ENCODE measurements around the gene PASK. TPM values are rescaled to one million over a fixed set of nuclear protein-coding genes. Genes with fewer than 3 reads are reported as not detected.

Gene PASK
- total RNA-seq, 1 experiment from 2014 or later: 45.8 TPM

DNA sequence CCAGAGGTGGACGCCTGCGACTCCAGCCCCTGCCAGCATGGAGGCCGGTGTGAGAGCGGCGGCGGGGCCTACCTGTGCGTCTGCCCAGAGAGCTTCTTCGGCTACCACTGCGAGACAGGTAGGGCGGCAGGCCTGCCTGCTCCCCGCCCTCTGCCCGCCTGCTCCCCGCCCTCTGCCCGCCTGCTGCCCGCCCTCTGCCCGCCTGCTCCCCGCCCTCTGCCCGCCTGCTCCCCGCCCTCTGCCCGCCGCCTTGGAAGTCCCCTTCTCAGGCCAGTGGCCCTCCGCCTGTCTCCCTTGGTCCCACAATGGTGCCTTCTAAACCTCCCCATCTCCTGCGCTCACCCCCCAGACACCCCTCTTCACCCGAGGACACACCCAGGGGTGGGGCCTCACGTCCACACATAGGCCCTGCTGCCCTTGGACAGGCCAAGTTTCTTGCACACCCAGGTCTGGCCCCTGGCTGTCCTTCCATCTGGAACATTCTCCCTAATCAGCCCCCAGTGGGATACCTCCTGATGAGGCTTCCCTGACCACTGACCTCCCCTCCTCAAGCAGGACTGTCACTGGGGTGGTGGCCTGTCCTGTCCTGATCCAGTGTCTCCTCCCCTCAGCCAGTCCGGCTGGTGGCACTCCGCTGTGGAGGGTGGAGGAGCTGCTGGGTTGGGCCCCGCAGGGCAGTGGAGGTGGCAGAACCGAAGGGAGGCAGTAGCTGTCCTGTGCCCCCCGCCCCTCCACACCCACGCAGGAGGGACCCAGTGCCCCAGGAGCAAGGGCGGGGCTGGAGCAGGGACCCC, 85.1 kb downstream of the PASK start:
- H3K9me2 ChIP-seq (ENCODE audit: insufficient read depth): no peaks in the 10 kb centered on the region
- no peaks in the 10 kb centered on the region for H4K20me1 ChIP-seq (ENCODE audit: insufficient read depth)
- peak overlapping the region; percentile 33 to 50 for H3K4me3 ChIP-seq (replicated peaks in 1 of 2; ENCODE audit: low read depth in 1 of 2, low read length in 2 of 2)
- peak; percentile 19 for DNase-seq (ENCODE audit: low read depth, low spot score)
- peak overlapping the region; percentile 79 for H3K4me2 ChIP-seq (ENCODE audit: low read length)
- H3K4me1 ChIP-seq (ENCODE audit: control insufficient read depth in 1 of 2, insufficient read depth in 2 of 2, low read length in 2 of 2): peaks cover 3 to 11% of the 10 kb centered on the region in 2 experiments; a peak in 3 of 4 replicates
- H3K9ac ChIP-seq (ENCODE audit: low read length): peak overlapping the region; percentile 32; the same call in 1 of the 2 replicates
- intact Hi-C loops (cut with micrococcal nuclease): no loop called here
- H3K9me3 ChIP-seq (ENCODE audit: control insufficient read depth in 1 of 2, insufficient read depth in 1 of 2, low read depth in 1 of 2, low read length in 2 of 2): no peaks in the 10 kb centered on the region
- no peaks in the 10 kb centered on the region for H3K36me3 ChIP-seq (ENCODE audit: control insufficient read depth in 1 of 2, insufficient read depth in 2 of 2, low read length in 2 of 2)
- no peak overlapping the region; the same call in 1 of the 2 replicates for H3K27ac ChIP-seq (ENCODE audit: low read depth, low read length)
- H3K27me3 ChIP-seq (ENCODE audit: insufficient read depth, low read length): no peaks in the 10 kb centered on the region
- no peaks in the 10 kb centered on the region for H3K79me2 ChIP-seq (ENCODE audit: insufficient read depth, low read length)
- H2AFZ ChIP-seq (ENCODE audit: low read depth, low read length, poor library complexity, severe bottlenecking): no peak overlapping the region
- ATAC-seq: peak; percentile 89
- RAD21 ChIA-PET (ENCODE audit: low non-redundant PET in 1 of 2, low total read pairs in 2 of 2, uncharacterized antibody in 2 of 2, unreplicated experiment in 2 of 2): no interaction called here
- no TSS peak for BruUV-seq (replicated peaks)
- POLR2A ChIA-PET: no interaction called here
- TF ChIP-seq SP1 (IDR thresholded peaks at IDR 0.05; ENCODE audit: low read depth) (peak; percentile 98), EGR1 (IDR thresholded peaks at IDR 0.05; ENCODE audit: low read depth) (no peak), POLR2AphosphoS5 (IDR thresholded peaks at IDR 0.05; ENCODE audit: low read depth, low read length) (peak; percentile 59), TCF7L2 (IDR thresholded peaks at IDR 0.05; ENCODE audit: borderline replicate concordance, extremely low read depth, insufficient read depth, insufficient read length) (peak; percentile 6), FOSL1 (IDR thresholded peaks at IDR 0.05; ENCODE audit: low read depth) (no peak), JUND (IDR thresholded peaks at IDR 0.05) (no peak)
- CTCF ChIA-PET: interaction anchor here (1.7 kb wide), 1 partner anchor 14 kb away, joined by 11 read pairs; no protein-coding TSS in a partner anchor

DNA sequence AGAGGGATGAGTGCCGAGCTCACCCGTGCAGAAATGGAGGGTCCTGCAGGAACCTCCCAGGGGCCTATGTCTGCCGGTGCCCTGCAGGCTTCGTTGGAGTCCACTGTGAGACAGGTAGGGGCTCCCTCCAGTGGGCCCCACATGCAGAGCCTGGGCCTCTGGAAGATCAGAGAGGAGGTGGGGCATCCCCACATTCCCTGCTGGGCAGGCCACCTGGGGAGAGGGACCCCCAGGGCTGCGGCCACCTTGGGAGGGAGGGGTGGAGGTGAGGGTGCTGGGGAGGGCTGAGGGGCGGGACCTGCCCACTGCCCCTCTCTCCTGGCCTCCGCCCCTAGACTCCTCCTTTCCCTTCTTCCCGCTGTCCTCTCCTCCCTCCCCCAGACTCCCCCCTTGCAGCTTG, 85.7 kb downstream of the PASK start:
- Histone ChIP-seq H3K4me3 (replicated peaks in 1 of 2; ENCODE audit: low read depth in 1 of 2, low read length in 2 of 2) (peak overlapping the region; percentile 33 to 50), H4K20me1 (ENCODE audit: insufficient read depth) (no peaks in the 10 kb centered on the region), H3K27me3 (ENCODE audit: insufficient read depth, low read length) (no peaks in the 10 kb centered on the region), H3K4me1 (ENCODE audit: control insufficient read depth in 1 of 2, insufficient read depth in 2 of 2, low read length in 2 of 2) (peaks cover 3 to 11% of the 10 kb centered on the region in 2 experiments; a peak in 3 of 4 replicates), H3K9ac (ENCODE audit: low read length) (peak overlapping the region; percentile 32; the same call in 1 of the 2 replicates), H3K36me3 (ENCODE audit: control insufficient read depth in 1 of 2, insufficient read depth in 2 of 2, low read length in 2 of 2) (no peaks in the 10 kb centered on the region), H3K4me2 (ENCODE audit: low read length) (peak overlapping the region; percentile 79), H3K9me3 (ENCODE audit: control insufficient read depth in 1 of 2, insufficient read depth in 1 of 2, low read depth in 1 of 2, low read length in 2 of 2) (no peaks in the 10 kb centered on the region), H3K9me2 (ENCODE audit: insufficient read depth) (no peaks in the 10 kb centered on the region), H3K27ac (ENCODE audit: low read depth, low read length) (no peak overlapping the region), H2AFZ (ENCODE audit: low read depth, low read length, poor library complexity, severe bottlenecking) (no peak overlapping the region), H3K79me2 (ENCODE audit: insufficient read depth, low read length) (no peaks in the 10 kb centered on the region)
- DNase-seq (ENCODE audit: low read depth, low spot score) (no peak), ATAC-seq (peak; percentile 66)
- peak; percentile 29 for TF ChIP-seq RAD21 (IDR thresholded peaks at IDR 0.05; ENCODE audit: low read depth)
- TF ChIP-seq, protein P1, sequence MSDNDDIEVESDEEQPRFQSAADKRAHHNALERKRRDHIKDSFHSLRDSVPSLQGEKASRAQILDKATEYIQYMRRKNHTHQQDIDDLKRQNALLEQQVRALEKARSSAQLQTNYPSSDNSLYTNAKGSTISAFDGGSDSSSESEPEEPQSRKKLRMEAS (IDR thresholded peaks at IDR 0.05): no peak
- TF ChIP-seq, protein P2, sequence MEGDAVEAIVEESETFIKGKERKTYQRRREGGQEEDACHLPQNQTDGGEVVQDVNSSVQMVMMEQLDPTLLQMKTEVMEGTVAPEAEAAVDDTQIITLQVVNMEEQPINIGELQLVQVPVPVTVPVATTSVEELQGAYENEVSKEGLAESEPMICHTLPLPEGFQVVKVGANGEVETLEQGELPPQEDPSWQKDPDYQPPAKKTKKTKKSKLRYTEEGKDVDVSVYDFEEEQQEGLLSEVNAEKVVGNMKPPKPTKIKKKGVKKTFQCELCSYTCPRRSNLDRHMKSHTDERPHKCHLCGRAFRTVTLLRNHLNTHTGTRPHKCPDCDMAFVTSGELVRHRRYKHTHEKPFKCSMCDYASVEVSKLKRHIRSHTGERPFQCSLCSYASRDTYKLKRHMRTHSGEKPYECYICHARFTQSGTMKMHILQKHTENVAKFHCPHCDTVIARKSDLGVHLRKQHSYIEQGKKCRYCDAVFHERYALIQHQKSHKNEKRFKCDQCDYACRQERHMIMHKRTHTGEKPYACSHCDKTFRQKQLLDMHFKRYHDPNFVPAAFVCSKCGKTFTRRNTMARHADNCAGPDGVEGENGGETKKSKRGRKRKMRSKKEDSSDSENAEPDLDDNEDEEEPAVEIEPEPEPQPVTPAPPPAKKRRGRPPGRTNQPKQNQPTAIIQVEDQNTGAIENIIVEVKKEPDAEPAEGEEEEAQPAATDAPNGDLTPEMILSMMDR (IDR thresholded peaks at IDR 0.05 in 2 of 3, conservative IDR thresholded peaks at IDR 0.05 in 1 of 3; ENCODE audit: borderline replicate concordance in 1 of 3, insufficient read depth in 1 of 3, low read depth in 2 of 3, low read length in 2 of 3): peak in 1 of 3 experiments; percentile 14; a peak in 1 of 6 replicates
- no peak for TF ChIP-seq POLR2A (IDR thresholded peaks at IDR 0.05; ENCODE audit: borderline replicate concordance, extremely low read depth, insufficient read depth, insufficient read length)
- 0 out of 2 replicates have a peak, but pooled peaks have one; percentile 7 for TF ChIP-seq ZFX (IDR thresholded peaks at IDR 0.05)
- no peak for TF ChIP-seq SRF (IDR thresholded peaks at IDR 0.05; ENCODE audit: low read depth)
- TF ChIP-seq ELF1 (IDR thresholded peaks at IDR 0.05; ENCODE audit: borderline replicate concordance, low read depth): no peak
- intact Hi-C loops (cut with micrococcal nuclease): no loop called here
- no TSS peak for BruUV-seq (replicated peaks)
- POLR2A ChIA-PET: no interaction called here
- CTCF ChIA-PET: interaction anchor here (1.7 kb wide), 1 partner anchor 15 kb away, joined by 11 read pairs; no protein-coding TSS in a partner anchor
- RAD21 ChIA-PET (ENCODE audit: low non-redundant PET in 1 of 2, low total read pairs in 2 of 2, uncharacterized antibody in 2 of 2, unreplicated experiment in 2 of 2): interaction anchor here in 1 of 2 experiments (0.8 kb wide), 1 partner anchor 25 kb away, joined by 4 read pairs; no protein-coding TSS in a partner anchor

Data from HCT116 (cell line).